Activated CD4-positive, alpha-beta memory T cell treated with anti-CD3 and anti-CD28 coated beads, Interleukin-2, amount 10 ng/mL, durations not matched to agents 7 days and 5 days (primary cell): Measurements from ENCODE around the gene VIL1. TPM values are rescaled to one million over a fixed set of nuclear protein-coding genes. Genes with fewer than 3 reads are reported as not detected.

Experiments used
- CTCF ChIA-PET: fragments of 350-600 bp; sonication (Branson Sonifier 250); formaldehyde crosslinking; loops from one replicate; lab custom pipeline; 2021; ENCODE audit warnings: antibody characterized with exemption, inconsistent platforms; lab: Charles Lee
- POLR2A ChIA-PET: fragments of 350-600 bp; sonication (Branson Sonifier 250); formaldehyde crosslinking; loops from one replicate; lab custom pipeline; 2021; ENCODE audit warnings: antibody characterized with exemption; lab: Charles Lee
- DNase-seq: peaks from one replicate; pipeline ENCODE4 v3.0.0-alpha.2; 2020
- H3K27ac Mint-ChIP-seq: one replicate; pipeline ENCODE4 v1.8.0; 2021; ENCODE audit warnings: mild to moderate bottlenecking, mixed read lengths
- H3K27me3 Mint-ChIP-seq: one replicate; pipeline ENCODE4 v1.8.0; 2021; ENCODE audit warnings: mixed read lengths
- H3K36me3 Mint-ChIP-seq: one replicate; pipeline ENCODE4 v1.8.0; 2021; ENCODE audit warnings: low read depth, mixed read lengths
- H3K4me1 Mint-ChIP-seq: one replicate; pipeline ENCODE4 v1.8.0; 2021; ENCODE audit warnings: mixed read lengths
- H3K4me3 Mint-ChIP-seq: one replicate; pipeline ENCODE4 v1.8.0; 2021; ENCODE audit warnings: mild to moderate bottlenecking, mixed read lengths
- H3K9me3 Mint-ChIP-seq: one replicate; pipeline ENCODE4 v1.8.0; 2021; ENCODE audit warnings: mixed read lengths
- total RNA-seq, 2 experiments: library from RNA; stranded (reverse); gene quantifications; one replicate each; pipeline ENCODE4 v1.2.3, GENCODE V29; 2021

Gene VIL1
- total RNA-seq, 2 experiments from 2014 or later, result not detected

GRCh38 chr2:218470448-218470847 is 51.5 kb downstream of the VIL1 start:
- Mint-ChIP-seq H3K27ac (peak overlapping the region; percentile 17), H3K9me3 (no peaks in the 10 kb centered on the region), H3K36me3 (peaks cover 50% of the 10 kb centered on the region), H3K4me3 (no peak overlapping the region), H3K4me1 (peaks cover 19% of the 10 kb centered on the region), H3K27me3 (no peaks in the 10 kb centered on the region)
- ChIA-PET CTCF (interaction anchor here (0.6 to 1.0 kb wide), 2 partner anchors 12 to 428 kb away, joined by 3 read pairs; no protein-coding TSS in a partner anchor), POLR2A (interaction anchor here (1.5 kb wide), 1 partner anchor 17 kb away, joined by 9 read pairs; no protein-coding TSS in a partner anchor)
- no peak for DNase-seq

GRCh38 chr2:218471036-218471435 is 52.1 kb downstream of the VIL1 start:
- POLR2A ChIA-PET, result interaction anchor here (1.2 to 1.5 kb wide), 3 partner anchors 9 to 17 kb away, joined by 3 to 9 read pairs (median 4); no protein-coding TSS in a partner anchor
- Mint-ChIP-seq H3K9me3 (no peaks in the 10 kb centered on the region), H3K4me3 (no peak overlapping the region), H3K27me3 (no peaks in the 10 kb centered on the region), H3K36me3 (peaks cover 48% of the 10 kb centered on the region), H3K27ac (peak overlapping the region; percentile 3), H3K4me1 (peaks cover 19% of the 10 kb centered on the region)
- DNase-seq, result no peak
- CTCF ChIA-PET, result interaction anchor here (1.0 kb wide), 1 partner anchor 12 kb away, joined by 3 read pairs; no protein-coding TSS in a partner anchor

- Mint-ChIP-seq H3K4me1 (peaks cover 19% of the 10 kb centered on the region), H3K27ac (no peak overlapping the region), H3K4me3 (no peak overlapping the region), H3K36me3 (peaks cover 52% of the 10 kb centered on the region), H3K9me3 (no peaks in the 10 kb centered on the region), H3K27me3 (no peaks in the 10 kb centered on the region)
- ChIA-PET POLR2A (interaction anchor here (1.2 to 1.3 kb wide), 2 partner anchors 10 kb away, joined by 3 to 4 read pairs; no protein-coding TSS in a partner anchor), CTCF (no interaction called here)
- DNase-seq, result no peak
These were observed 53.1 kb downstream of the VIL1 start for GRCh38 chr2:218471982-218472381.

GRCh38 chr2:218472988-218473387 is 54.1 kb downstream of the VIL1 start:
- H3K27me3 Mint-ChIP-seq, result no peaks in the 10 kb centered on the region
- no peak overlapping the region for H3K27ac Mint-ChIP-seq
- DNase-seq, result no peak
- H3K4me1 Mint-ChIP-seq, result peaks cover 19% of the 10 kb centered on the region
- ChIA-PET POLR2A (no interaction called here), CTCF (interaction anchor here (0.8 kb wide), 1 partner anchor 201 kb away, joined by 3 read pairs; no protein-coding TSS in a partner anchor)
- H3K36me3 Mint-ChIP-seq, result peaks cover 52% of the 10 kb centered on the region
- no peak overlapping the region for H3K4me3 Mint-ChIP-seq
- no peaks in the 10 kb centered on the region for H3K9me3 Mint-ChIP-seq

- no peak for DNase-seq
- H3K36me3 Mint-ChIP-seq, result peaks cover 58% of the 10 kb centered on the region
- H3K27ac Mint-ChIP-seq, result no peak overlapping the region
- ChIA-PET POLR2A (no interaction called here), CTCF (interaction anchor here (0.6 to 2.0 kb wide), 2 partner anchors 8 to 1309 kb away, joined by 3 to 8 read pairs; no protein-coding TSS in a partner anchor)
- no peak overlapping the region for H3K4me3 Mint-ChIP-seq
- no peaks in the 10 kb centered on the region for H3K27me3 Mint-ChIP-seq
- H3K4me1 Mint-ChIP-seq, result peaks cover 19% of the 10 kb centered on the region
- no peaks in the 10 kb centered on the region for H3K9me3 Mint-ChIP-seq
These were observed 55.6 kb downstream of the VIL1 start for GRCh38 chr2:218474527-218474926.

GRCh38 chr2:218476676-218477075 is 57.8 kb downstream of the VIL1 start:
- no peaks in the 10 kb centered on the region for H3K27me3 Mint-ChIP-seq
- DNase-seq, result no peak
- no peaks in the 10 kb centered on the region for H3K9me3 Mint-ChIP-seq
- peaks cover 52% of the 10 kb centered on the region for H3K36me3 Mint-ChIP-seq
- POLR2A ChIA-PET, result no interaction called here
- no peak overlapping the region for H3K4me3 Mint-ChIP-seq
- CTCF ChIA-PET, result interaction anchor here (0.8 to 1.2 kb wide), 3 partner anchors 8 to 14 kb away, joined by 3 to 5 read pairs (median 5); no protein-coding TSS in a partner anchor
- no peak overlapping the region for H3K27ac Mint-ChIP-seq
- peaks cover 6% of the 10 kb centered on the region for H3K4me1 Mint-ChIP-seq

- H3K36me3 Mint-ChIP-seq, result peaks cover 54% of the 10 kb centered on the region
- no peaks in the 10 kb centered on the region for H3K27me3 Mint-ChIP-seq
- no peak overlapping the region for H3K27ac Mint-ChIP-seq
- DNase-seq, result no peak
- H3K4me3 Mint-ChIP-seq, result no peak overlapping the region
- H3K4me1 Mint-ChIP-seq, result peaks cover 3% of the 10 kb centered on the region
- POLR2A ChIA-PET, result no interaction called here
- CTCF ChIA-PET, result interaction anchor here (0.8 kb wide), 1 partner anchor 8 kb away, joined by 3 read pairs; no protein-coding TSS in a partner anchor
- no peaks in the 10 kb centered on the region for H3K9me3 Mint-ChIP-seq
These were observed 58.3 kb downstream of the VIL1 start for GRCh38 chr2:218477247-218477646.

- DNase-seq, result no peak
- Mint-ChIP-seq H3K4me3 (no peak overlapping the region), H3K27me3 (no peaks in the 10 kb centered on the region), H3K36me3 (peaks cover 50% of the 10 kb centered on the region), H3K4me1 (peaks cover 10% of the 10 kb centered on the region), H3K27ac (no peak overlapping the region), H3K9me3 (no peaks in the 10 kb centered on the region)
- ChIA-PET POLR2A (no interaction called here), CTCF (no interaction called here)
These were observed 59.6 kb downstream of the VIL1 start for GRCh38 chr2:218478544-218478943.

GRCh38 chr2:218479595-218479994 is 60.7 kb downstream of the VIL1 start:
- no peaks in the 10 kb centered on the region for H3K27me3 Mint-ChIP-seq
- H3K36me3 Mint-ChIP-seq, result peaks cover 51% of the 10 kb centered on the region
- no peaks in the 10 kb centered on the region for H3K9me3 Mint-ChIP-seq
- DNase-seq, result no peak
- peaks cover 14% of the 10 kb centered on the region for H3K4me1 Mint-ChIP-seq
- CTCF ChIA-PET, result interaction anchor here (1.1 to 1.8 kb wide), 2 partner anchors 13 to 16 kb away, joined by 4 read pairs; no protein-coding TSS in a partner anchor
- POLR2A ChIA-PET, result interaction anchor here (0.7 kb wide), 1 partner anchor 21 kb away, joined by 3 read pairs; no protein-coding TSS in a partner anchor
- H3K4me3 Mint-ChIP-seq, result no peak overlapping the region
- no peak overlapping the region for H3K27ac Mint-ChIP-seq

- H3K27me3 Mint-ChIP-seq, result no peaks in the 10 kb centered on the region
These were observed 63.7 kb downstream of the VIL1 start for GRCh38 chr2:218482651-218483050.

GRCh38 chr2:218485986-218486667 is 67.2 kb downstream of the VIL1 start:
- no peak overlapping the region for H3K27ac Mint-ChIP-seq
- peaks cover 14% of the 10 kb centered on the region for H3K4me1 Mint-ChIP-seq
- no peaks in the 10 kb centered on the region for H3K27me3 Mint-ChIP-seq
- no peaks in the 10 kb centered on the region for H3K9me3 Mint-ChIP-seq
- POLR2A ChIA-PET, result no interaction called here
- H3K36me3 Mint-ChIP-seq, result peaks cover 53% of the 10 kb centered on the region
- DNase-seq, result no peak
- no peak overlapping the region for H3K4me3 Mint-ChIP-seq
- CTCF ChIA-PET, result no interaction called here

More at GRCh38 chr2:218482651-218483050, 63.7 kb downstream of the VIL1 start:
- Mint-ChIP-seq H3K4me3 (no peak overlapping the region), H3K9me3 (no peaks in the 10 kb centered on the region), H3K36me3 (peaks cover 57% of the 10 kb centered on the region), H3K4me1 (peaks cover 14% of the 10 kb centered on the region), H3K27ac (no peak overlapping the region)
- POLR2A ChIA-PET, result interaction anchor here (1.2 kb wide), 1 partner anchor 11 kb away, joined by 4 read pairs; no protein-coding TSS in a partner anchor
- DNase-seq, result no peak
- CTCF ChIA-PET, result interaction anchor here (0.9 kb wide), 1 partner anchor 12 kb away, joined by 3 read pairs; no protein-coding TSS in a partner anchor

- Mint-ChIP-seq H3K4me3 (no peak overlapping the region), H3K27ac (no peak overlapping the region), H3K9me3 (no peaks in the 10 kb centered on the region), H3K4me1 (no peaks in the 10 kb centered on the region), H3K27me3 (no peaks in the 10 kb centered on the region), H3K36me3 (peaks cover 42% of the 10 kb centered on the region)
- DNase-seq, result no peak
- POLR2A ChIA-PET, result interaction anchor here (1.1 kb wide), 1 partner anchor 21 kb away, joined by 3 read pairs; no protein-coding TSS in a partner anchor
- CTCF ChIA-PET, result no interaction called here
These were observed 81.7 kb downstream of the VIL1 start for GRCh38 chr2:218500501-218501060.

GRCh38 chr2:218501665-218502064 is 82.7 kb downstream of the VIL1 start:
- no peak overlapping the region for H3K27ac Mint-ChIP-seq
- no peaks in the 10 kb centered on the region for H3K4me1 Mint-ChIP-seq
- H3K27me3 Mint-ChIP-seq, result no peaks in the 10 kb centered on the region
- no peak overlapping the region for H3K4me3 Mint-ChIP-seq
- peaks cover 47% of the 10 kb centered on the region for H3K36me3 Mint-ChIP-seq
- ChIA-PET CTCF (no interaction called here), POLR2A (interaction anchor here (1.1 kb wide), 1 partner anchor 22 kb away, joined by 3 read pairs; no protein-coding TSS in a partner anchor)
- no peak for DNase-seq
- H3K9me3 Mint-ChIP-seq, result no peaks in the 10 kb centered on the region
